HG03175 (cell line): Measurements from ENCODE around the gene TOP2A.
A peak's percentile ranks its signal among the peaks of the same experiment; 100 is the strongest.

Experiments
- ATAC-seq: cut with Tn5 transposase; IDR thresholded peaks from one replicate; pipeline ENCODE4 v1.9.1; 2021; ENCODE audit warnings: mild to moderate bottlenecking, moderate library complexity; ENCODE audit not compliant: unreplicated experiment

Gene TOP2A, protein sequence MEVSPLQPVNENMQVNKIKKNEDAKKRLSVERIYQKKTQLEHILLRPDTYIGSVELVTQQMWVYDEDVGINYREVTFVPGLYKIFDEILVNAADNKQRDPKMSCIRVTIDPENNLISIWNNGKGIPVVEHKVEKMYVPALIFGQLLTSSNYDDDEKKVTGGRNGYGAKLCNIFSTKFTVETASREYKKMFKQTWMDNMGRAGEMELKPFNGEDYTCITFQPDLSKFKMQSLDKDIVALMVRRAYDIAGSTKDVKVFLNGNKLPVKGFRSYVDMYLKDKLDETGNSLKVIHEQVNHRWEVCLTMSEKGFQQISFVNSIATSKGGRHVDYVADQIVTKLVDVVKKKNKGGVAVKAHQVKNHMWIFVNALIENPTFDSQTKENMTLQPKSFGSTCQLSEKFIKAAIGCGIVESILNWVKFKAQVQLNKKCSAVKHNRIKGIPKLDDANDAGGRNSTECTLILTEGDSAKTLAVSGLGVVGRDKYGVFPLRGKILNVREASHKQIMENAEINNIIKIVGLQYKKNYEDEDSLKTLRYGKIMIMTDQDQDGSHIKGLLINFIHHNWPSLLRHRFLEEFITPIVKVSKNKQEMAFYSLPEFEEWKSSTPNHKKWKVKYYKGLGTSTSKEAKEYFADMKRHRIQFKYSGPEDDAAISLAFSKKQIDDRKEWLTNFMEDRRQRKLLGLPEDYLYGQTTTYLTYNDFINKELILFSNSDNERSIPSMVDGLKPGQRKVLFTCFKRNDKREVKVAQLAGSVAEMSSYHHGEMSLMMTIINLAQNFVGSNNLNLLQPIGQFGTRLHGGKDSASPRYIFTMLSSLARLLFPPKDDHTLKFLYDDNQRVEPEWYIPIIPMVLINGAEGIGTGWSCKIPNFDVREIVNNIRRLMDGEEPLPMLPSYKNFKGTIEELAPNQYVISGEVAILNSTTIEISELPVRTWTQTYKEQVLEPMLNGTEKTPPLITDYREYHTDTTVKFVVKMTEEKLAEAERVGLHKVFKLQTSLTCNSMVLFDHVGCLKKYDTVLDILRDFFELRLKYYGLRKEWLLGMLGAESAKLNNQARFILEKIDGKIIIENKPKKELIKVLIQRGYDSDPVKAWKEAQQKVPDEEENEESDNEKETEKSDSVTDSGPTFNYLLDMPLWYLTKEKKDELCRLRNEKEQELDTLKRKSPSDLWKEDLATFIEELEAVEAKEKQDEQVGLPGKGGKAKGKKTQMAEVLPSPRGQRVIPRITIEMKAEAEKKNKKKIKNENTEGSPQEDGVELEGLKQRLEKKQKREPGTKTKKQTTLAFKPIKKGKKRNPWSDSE (N-terminal part only)

DNA sequence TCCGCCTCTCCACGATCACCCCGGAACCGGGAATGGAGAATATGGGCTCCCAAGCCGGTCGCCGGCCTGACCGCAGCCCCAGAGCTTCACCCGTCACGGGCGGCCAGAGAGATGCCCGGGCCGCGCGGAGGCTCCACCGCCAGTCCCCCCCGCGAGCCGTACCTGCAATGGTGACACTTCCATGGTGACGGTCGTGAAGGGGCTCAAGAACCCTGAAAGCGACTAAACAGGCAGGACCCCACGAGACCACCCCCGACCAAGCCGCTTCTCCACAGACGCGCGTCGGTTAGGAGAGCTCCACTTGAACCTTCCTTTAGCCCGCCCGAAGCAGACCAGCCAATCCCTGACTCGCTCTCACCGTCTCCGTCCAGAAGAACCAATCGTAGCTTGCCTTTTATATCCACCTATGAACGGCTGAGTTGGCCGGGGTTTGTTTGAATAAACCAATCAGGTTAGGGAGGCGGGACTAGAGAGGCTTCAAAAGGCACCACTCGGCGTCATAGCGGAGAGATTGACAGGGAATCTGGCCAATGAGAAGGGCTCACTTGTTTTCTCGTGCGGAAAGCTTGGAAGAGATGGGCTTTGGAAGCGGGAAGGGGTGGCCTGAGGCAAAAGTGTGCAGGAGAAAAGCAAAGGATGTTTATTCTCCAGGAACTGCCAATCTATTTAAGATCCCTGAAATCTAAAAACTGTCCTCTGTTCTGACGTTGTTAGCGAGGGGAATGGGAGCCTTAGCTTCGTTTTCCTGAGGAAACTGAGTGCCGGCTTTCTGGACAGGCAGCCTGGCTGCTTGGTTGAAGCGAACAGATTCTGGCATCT lies at the start of gene TOP2A:
TSS of gene TOP2A (minus strand) at position 288 of the 819 bp plus-strand sequence. CDS start at position 183, 105 bp downstream.
- ATAC-seq: peak; percentile 94

DNA sequence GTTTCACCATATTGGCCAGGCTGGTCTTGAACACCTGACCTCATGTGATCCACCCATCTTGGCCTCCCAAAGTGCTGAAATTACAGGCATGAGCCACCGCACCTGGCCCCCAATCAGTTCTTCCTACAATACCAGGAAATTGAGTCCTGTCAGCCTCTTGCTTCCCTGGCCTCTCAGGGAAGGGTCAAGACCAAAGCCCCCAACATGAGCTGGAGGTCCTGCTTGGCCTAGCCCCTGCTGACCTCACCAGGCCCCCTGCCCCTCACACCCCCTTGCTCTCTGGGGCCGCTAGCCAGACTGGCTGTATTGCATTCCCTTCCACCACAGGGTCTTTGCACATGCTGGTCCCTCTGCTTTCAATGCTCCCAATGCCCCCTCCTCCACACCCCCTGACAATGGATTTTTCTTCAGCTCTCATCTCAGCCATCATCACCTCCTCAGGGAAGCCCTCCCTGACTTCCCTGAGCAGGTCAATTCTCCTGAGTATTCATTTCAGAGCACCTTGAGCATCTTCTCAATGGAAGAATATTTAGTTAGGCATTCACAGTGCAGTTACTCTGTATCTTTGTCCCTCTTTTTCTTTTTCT lies 49.7 kb upstream of the TOP2A start:
- ATAC-seq: no peak

DNA sequence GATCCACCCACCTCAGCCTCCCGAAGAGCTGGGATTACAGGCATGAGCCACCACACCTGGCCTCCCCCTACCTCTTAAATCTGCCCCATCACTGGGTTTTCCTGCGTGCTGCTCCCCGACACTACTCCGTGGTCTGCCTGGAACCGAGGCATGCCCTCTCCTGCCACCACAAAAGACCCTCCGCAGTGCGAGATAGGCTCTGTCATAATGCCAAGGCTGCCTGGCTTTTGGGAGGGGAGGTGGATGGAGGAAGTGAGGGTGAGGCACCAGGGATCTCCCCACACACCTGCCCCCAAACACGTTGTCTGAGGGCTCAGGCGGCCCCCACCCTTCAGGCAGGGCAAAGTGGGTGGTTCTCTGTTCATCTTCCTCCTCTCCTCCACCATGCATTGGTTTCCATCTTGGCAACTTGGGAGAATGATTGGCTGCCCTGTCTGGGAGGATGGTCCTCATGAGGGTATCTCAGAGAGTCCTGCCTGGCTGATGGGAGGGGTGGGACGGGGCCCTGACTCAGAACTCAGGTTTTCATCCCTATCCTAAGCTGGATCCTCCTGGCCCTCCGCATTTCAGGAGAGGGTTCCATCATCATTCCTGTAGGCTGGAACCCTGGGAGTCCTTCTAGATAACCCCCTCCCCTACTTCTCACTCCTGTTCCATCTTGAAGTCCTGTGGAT lies 48.7 kb upstream of the TOP2A start:
- ATAC-seq: no peak

DNA sequence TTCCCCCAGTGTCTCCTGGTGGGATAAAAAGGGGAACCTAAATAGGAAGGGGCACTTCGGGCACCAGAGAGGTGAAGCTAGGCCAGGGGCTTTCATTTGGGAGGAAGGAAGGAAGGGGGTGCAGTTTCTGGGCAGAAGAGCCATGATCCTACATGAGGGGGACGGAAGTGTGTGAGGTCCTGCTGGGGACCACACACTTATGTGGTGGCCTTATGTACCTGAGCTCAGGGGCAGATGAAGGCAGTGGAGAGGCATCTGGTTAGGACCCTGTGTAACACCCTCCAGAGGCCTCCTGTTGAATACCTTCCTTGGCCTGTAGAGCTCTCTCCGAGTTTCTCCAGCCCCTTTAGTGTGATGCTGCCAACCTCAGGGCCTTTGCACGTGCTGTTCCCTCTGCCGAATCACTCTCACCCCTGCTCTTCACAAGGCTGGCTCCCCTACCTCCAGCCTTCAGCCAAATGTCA lies 46.7 kb upstream of the TOP2A start:
- no peak for ATAC-seq

DNA sequence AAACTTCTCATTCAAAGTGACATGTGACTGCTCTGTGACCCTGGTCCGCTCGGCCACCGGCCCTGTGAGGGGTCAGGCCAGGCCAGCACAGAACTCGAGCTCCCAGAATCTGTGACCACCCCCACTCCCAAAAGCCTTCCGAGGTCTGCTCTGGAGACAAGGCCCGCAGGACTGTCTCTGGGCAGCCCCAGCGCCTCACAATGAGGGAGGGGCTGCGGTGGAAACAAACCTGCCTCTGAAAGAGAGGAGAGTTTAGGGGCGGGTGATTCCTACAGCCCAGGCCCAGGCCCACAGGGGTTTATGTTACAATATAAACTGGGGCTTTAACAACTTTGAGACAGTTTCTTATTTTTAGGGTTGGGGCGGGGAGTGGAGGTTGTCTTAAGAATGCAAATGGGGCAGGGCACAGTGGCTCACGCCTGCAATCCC lies 45.4 kb upstream of the TOP2A start:
- ATAC-seq: no peak

DNA sequence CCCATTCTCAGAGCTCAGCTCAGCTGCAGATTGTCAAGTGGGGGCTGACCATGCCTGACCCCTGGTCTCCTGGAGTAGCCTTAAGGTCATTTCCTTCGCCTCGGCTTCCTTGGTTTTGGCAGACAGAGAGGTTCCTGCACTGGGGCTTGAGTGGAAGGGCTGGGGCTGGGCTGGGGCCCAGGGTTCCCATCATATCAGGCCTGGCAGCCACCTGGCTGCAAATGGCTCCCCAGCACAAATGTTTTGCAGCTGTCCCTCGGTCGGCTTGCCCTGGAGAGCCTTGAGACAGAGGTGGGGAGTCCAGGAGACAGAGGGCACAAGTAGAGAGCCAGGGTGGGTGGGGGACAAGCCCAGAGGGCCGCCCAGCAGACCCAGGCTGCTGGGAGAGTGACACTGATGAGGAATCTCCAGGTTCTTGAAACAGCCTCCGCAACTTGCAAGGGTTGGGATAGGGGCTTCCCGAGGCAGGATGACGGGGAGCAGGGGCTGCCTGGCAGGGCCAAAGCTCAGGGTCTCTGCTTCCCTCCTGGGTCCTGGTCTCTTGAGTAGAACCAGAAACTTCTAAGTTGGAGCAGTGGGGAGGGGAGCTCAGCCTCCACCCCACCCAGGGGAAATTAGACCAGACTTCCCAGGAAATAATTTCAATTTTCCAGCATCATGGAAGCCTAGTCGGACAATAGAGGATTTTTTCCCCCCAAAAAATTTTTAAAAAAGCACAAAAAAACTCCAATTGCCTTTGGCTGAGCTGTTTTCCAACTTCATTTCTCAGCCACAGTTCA lies 44.8 kb upstream of the TOP2A start:
- no peak for ATAC-seq

DNA sequence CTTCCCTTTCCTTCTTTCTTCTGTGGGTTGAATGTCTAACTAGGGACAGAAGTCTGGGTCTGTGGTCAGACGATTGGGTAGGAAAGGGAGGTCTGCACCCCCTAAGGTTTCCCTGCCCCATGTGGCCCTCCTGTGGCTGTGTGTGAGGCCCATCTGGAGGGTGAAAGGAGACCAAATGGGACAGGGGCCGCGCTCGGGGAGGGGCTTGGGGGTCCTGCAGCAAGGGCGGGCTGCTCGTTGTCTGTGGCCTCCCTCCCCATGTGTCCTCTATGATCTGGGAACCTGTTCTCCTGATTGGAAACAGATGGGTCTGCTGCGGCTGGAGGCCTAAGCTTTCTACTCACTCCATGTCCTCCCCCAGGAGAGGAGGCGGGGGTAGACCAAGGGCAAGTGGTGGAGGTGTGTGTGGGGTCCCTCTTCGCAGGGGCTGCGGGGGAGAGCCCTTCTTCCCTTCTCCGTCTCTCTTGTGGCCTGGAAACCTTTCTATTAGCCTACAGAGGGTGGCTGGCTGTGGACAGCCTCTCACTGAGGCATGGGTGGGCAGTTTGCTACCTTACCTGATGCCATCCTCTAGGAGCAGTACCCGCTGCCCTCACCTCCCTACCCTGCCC lies 44.1 kb upstream of the TOP2A start:
- ATAC-seq: no peak

DNA sequence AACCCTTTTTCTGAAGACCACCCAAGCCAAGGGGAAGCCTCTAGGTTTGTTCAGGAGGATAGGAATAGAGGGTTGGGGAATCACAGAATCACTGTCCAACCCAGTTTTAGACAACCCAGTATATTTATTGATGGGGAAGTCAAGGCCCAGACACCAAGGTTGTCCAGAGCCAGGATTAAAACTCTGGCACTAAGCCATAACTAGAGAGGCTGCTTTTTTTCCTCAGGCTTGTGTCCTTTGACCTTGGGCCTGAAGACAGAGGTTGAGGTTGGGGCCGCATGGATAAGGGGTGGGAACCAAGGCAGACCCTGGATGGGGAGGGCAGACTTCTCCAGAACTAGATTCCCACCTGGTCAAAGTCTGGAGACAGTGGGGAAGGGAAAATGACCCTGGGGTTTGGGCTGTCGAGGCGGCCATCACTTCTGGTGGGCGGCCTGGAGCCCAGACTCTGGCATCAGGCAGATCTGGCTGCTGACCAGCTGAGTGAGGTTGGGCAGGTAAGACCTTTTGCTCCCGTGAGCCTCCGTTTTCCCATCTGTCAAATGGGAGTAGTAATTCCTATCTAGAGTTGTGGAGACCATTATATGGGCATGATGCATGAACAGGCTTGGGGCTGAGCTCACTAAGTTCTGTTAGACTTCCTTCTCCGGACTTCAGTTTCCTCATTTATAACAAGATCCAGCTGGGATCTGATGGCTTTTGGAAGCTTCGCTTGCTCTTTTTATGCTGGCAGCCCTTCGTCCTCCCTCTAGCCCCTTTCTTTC lies 43.5 kb upstream of the TOP2A start:
- ATAC-seq: no peak

DNA sequence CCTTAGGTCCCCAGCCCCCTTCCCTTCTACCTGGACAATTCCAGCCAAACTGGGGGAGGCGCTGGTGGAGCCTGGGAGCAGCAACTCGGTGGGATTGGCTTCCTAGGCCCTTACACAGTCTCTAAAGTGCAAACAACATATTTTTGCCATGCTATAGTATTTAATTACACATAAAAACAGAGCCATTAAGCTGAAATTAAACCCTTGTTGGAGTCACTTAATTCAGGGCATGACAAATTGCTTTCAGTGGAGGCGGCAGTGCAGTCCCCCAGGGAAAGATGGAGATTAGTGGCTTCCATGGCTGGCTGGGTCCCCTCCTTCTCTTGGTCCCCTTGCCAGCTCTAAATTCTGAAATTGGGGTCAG lies 42.9 kb upstream of the TOP2A start:
- no peak for ATAC-seq

DNA sequence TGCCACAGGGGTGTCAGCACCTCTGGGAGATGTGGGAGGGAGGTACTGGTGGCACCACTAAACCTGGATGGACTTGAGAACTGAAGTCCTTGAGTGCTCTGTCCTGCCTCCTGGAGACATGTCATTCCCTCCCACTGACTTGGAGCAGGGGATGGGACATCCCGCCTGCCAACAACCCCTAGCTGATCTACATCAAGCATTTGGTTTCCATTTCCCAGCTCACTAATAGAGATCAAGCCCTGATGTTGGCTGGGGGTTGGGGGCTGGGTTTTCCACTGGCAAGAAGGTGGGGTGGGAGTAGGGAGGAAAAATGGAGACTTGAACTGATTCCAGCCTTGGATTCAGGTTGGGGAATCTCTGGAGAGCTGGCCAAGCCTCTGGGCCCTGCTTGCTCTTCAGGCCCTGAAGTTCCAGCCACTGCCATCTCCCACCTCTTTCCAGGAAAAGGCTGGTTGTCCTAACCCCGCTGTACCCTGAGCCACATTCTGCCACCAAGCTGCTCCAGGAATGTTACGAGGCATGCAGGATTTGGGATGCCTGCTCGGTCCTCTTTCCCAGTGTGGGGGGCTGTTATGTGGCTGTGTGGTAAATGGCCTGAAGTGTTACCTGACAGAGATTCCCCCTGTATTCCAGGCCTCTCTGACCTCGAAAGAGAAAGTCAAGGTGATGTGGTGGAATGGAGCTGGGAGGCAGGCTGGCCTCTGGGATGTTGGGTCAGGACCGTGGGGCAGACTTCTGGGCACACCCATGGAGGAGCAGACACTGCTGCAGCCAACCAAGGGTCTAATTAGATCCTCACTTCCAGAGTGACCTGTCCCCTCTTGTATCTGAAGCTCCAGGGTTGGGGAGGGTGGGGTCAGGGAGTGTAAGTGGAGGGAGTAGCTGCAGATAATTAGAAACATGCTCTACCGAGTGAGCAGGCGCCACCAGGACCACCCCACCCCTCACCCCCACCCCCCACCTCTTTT lies 42.2 kb upstream of the TOP2A start:
- no peak for ATAC-seq

DNA sequence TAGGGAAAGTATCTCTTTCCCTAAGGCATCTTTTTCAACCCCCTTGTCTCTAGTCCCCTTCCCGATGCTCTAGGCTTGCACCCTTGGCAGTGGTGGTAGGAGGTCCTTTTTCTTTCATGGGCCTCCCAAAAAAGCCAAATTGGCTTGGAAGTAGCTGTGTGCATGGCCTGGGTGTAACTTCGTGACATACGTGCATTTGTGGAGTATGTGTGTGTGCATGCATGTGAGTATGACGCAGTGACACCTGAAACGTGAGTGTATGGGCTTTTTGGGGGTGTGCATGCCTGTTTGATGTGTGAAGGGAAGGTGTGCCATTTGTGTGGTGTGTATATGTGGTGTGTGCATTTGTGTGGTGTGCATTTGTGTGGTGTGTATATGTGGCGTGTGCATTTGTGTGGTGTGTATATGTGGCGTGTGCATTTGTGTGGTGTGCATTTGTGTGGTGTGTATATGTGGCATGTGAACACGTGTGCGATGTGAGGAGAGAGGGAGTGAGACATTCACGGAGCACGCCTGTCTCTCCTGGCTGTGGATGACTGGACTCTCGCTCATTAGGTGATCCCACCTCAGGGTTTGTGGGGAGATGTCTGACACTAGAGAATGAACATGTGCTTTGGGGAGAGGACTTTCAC lies 41.3 kb upstream of the TOP2A start:
- no peak for ATAC-seq

DNA sequence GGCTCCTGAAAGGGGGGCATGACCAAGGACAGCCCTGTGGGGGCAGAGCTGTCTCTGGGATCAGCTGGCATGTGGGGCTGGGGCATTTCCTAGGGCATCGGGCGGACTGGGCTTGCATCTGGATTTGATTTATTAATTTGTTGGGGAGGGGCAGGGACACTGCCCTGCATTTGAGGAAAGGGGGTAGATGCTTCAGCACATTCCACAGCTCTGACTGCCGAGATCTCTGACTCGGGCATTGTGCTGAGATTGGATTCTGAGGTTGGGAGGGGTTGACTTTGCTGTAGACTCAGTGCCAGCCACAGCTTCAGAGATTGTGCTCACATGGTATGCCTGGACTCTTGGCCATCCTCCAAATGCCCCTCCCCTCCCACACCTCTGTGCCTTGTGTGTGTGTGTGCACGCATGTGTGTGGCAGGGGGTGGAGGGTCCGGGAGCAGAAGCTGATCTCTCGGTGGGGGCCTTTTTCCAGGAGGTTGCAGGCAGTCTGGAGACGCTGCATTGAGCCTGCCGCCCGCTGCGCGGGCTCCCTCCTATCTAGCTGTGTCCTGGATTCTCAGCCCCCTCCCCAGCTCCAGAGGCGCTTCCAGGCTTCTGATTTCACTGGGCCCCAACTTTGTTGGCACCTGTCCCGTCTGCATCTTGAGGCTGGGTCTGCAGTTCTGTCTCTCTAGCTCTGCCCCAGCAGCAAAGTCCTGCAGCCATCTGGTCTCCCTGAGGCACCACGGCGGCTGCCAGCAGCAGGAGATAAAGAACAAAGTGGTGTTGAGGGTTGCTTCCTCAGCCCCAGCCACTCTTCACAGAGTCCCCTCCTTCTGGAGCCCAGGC lies 40.5 kb upstream of the TOP2A start:
- no peak for ATAC-seq

DNA sequence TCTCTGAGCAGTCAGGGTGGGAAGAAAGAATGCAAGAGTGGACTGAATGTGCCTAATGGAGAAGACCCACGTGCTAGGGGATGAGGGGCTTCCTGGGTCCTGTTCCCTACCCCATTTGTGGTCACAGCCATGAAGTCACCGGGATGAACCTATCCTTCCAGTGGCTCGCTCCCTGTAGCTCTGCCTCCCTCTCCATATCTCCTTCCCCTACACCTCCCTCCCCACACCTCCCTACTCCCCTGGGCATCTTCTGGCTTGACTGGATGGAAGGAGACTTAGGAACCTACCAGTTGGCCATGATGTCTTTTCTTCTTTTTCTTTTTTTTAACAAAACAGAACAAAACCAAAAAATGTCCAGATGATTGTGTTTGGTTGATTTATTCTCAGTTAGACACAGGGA lies 39.7 kb upstream of the TOP2A start:
- no peak for ATAC-seq

DNA sequence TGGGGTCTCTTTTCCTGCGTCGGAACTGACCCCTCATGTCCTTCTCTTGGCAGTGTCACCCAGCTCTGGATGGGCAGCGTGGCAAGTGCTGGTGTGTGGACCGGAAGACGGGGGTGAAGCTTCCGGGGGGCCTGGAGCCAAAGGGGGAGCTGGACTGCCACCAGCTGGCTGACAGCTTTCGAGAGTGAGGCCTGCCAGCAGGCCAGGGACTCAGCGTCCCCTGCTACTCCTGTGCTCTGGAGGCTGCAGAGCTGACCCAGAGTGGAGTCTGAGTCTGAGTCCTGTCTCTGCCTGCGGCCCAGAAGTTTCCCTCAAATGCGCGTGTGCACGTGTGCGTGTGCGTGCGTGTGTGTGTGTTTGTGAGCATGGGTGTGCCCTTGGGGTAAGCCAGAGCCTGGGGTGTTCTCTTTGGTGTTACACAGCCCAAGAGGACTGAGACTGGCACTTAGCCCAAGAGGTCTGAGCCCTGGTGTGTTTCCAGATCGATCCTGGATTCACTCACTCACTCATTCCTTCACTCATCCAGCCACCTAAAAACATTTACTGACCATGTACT lies 38.8 kb upstream of the TOP2A start:
- ATAC-seq: no peak

DNA sequence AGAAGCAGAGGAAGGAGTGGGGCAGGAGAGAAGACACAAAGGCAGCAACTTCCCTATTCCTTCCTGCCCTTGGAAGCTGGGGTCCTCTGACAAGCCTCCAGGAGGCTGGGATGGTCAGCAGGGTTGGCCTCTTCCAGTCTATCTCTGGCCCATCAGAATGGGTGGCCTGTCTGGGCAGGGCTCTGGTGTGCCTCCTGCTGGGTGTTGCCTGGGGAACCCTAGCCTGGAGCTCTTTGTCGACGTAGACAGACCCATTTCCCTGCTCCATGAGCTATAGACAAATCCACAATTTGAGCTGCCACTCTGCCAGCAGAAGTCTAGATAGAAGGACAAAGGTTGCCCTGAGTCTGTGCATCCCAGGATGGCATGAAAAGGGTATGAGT lies 36.9 kb upstream of the TOP2A start:
- ATAC-seq: no peak
